Stimulated activated CD4-positive, alpha-beta T cell treated with anti-CD3 and anti-CD28 coated beads, Interleukin-15, amount 100 ng/mL, for 48 hours (primary cell): ENCODE results near the gene TCF25.

ENCODE experiments used
- DNase-seq, 2 donors: peaks; one replicate each; pipeline ENCODE4 v3.0.0-alpha.2; 2020; ENCODE audit warnings: low read depth in 2 of 2

The TCF25 gene

GRCh38 chr16:89843409-89844350 lies 29.7 kb upstream of the TCF25 start:
- DNase-seq = no peak

GRCh38 chr16:89844739-89845339 lies 28.6 kb upstream of the TCF25 start:
- DNase-seq = no peak

- no peak for DNase-seq
Measured at GRCh38 chr16:89845417-89845816, 28.0 kb upstream of the TCF25 start.

DNA sequence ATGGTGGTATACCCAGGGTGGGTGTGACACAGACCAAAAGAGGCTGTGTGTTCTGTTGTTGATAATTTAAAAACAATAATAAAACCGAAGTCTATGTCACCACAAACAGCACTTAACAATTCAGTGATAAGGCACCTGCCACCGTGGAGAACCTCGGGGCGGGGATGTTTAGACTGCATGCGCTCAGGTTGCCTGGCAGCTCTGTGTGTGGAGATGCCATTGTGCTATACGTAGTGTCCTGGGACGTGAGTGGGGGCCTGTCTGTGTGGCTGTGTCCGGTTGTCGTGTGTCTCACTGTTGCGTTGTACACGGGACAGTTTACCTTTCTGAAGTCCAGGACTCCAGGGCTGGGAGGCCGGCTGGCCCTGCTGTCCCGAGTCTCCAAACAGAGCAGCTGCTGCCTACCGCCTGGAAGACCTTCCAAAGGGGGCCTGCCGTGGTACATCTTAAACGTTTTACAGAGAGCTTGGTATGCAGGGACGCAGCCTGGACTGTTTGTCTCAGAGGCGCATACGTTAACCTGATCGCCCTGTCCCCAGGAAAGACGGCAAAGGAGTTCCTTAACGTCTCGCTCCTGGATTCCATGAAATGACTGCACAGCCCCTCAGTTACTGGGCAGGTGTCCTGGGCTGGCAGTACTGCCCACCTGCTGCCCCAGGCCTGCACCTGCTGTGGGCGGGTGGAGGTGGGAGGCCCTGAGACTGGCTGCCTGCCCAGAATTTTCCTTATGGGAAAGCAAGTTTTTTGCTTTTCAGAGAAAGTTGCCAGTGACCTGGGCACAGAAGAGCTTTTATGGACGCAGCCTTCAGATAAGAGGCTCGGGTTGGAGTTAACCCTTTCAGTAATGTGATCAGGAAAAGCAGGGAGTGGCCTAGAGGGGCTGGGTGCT lies 26.1 kb upstream of the TCF25 start:
- no peak for DNase-seq

DNA sequence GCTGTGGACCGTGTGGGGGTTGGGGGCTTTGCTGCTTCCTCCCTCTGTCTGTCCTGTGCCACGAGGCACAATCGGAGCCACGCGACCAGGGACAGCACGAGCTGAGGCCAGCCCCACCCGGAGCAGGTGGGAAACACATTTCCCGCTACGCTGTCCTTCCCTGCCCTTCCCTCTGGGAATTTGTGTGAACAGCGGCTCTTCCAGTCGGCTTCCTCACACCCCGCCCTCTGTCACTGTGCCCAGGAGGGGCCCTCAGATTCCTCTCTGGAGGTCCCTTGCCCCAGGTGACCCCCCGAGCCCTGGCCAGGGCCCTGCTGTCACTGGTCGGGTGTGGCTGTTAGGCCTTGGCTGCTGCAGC lies 25.5 kb upstream of the TCF25 start:
- DNase-seq = no peak

- no peak for DNase-seq
Measured at GRCh38 chr16:89848974-89849373, 24.4 kb upstream of the TCF25 start.

DNA sequence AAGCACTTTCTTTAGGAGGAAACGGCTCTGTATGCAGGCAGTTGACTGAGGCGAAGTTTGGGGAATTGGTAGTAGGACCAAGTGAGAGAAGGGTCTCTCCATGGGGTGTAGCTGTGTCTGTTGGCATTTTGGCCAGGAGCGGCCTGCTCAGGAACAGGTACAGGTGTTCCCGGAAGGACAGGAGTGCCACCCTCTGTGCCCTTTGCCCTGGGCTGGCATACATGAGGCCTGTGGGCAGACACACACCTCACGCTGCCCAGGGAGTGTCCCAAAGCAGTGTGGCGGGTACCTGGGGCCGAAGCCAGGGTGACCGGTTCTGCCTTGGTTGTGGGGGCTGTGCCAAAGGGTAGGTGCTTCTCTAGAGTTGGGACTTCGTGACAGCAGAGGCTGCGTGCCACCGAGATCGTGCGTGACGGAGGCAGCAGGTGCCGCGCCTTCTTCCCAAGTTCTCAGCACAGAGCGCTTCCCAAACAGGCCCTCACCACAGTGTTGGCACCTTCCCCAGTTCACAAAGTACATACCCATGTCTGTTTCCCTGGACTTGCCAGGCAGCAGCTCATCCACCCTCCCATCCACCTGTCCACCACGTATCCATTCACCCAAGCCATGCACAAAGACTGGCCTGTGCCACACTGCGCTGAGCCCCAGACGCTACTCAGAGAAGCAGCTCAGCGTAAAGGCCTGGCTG lies 19.9 kb upstream of the TCF25 start:
- no peak for DNase-seq

- DNase-seq = no peak
Measured at GRCh38 chr16:89855301-89855945, 18.0 kb upstream of the TCF25 start.

DNA sequence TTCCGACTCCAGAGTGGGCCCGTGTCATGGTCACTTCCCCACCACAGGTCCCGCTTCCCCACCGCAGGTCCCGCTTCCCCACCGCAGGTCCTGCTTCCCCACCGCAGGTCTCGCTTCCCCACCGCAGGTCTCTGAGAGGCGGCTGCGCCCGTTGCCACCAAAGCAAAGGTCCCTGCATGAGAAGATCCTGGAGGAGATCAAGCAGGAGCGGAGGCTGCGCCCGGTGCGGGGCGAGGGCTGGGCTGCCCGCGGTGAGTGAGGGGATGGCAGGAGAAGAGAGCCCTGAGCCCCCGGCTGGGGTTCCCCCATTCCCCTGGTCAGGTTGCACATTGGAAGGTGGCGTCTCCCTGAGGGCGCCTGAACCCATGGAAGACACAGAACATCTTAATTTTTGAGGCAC lies 17.4 kb upstream of the TCF25 start:
- DNase-seq = no peak

GRCh38 chr16:89858973-89859614 lies 14.3 kb upstream of the TCF25 start:
- DNase-seq = no peak

GRCh38 chr16:89859615-89860007 lies 13.8 kb upstream of the TCF25 start:
- no peak for DNase-seq

DNA sequence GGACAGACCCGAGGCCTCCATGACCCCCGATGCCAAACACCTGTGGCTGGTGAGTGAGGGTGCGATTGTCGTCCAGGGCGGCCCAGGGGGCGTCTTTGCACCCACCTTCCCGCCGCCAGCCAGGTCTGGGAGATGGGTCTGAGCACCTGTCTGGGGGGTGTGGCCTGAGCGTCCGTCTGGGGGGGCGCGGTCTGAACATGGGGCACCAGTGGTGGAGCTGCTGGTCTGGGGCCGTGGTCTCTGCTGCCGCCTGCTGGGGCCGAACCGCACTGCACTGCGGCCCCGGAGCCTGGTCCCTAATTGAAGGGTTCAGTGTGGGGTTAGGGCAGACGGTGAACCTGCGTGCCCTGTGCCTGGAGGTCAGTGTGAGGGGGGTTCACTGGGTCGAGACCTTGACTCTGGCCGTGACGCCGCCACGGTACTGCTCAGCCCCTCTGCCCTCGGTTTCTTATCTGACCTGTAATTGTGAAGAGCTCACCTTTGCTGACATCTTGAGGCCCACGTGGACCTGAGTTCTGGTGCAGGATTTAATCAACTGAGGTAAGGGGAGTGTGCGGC lies 12.6 kb upstream of the TCF25 start:
- DNase-seq = peak; percentile 40 to 69

DNA sequence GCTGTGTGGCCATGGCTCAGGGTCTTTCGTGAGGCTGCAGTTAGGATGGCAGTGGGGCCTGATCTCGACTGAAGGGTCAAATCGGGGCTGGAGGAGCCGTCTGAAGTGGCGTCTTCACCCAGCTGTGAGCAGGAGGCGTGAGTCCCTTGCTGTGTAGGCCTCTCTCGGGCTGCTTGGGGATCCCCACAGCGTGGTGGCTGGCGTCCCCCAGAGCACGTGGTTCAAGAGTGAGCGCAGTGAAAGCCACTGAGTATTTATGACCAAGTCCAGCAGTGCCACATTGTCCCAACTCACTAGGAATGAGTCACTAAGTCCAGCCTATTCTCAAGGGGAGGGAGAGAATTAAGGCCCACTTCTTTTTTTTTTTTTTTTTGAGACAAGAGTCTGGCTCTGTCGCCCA lies 11.7 kb upstream of the TCF25 start:
- DNase-seq = no peak

GRCh38 chr16:89862732-89863131 lies 10.7 kb upstream of the TCF25 start:
- no peak for DNase-seq

DNA sequence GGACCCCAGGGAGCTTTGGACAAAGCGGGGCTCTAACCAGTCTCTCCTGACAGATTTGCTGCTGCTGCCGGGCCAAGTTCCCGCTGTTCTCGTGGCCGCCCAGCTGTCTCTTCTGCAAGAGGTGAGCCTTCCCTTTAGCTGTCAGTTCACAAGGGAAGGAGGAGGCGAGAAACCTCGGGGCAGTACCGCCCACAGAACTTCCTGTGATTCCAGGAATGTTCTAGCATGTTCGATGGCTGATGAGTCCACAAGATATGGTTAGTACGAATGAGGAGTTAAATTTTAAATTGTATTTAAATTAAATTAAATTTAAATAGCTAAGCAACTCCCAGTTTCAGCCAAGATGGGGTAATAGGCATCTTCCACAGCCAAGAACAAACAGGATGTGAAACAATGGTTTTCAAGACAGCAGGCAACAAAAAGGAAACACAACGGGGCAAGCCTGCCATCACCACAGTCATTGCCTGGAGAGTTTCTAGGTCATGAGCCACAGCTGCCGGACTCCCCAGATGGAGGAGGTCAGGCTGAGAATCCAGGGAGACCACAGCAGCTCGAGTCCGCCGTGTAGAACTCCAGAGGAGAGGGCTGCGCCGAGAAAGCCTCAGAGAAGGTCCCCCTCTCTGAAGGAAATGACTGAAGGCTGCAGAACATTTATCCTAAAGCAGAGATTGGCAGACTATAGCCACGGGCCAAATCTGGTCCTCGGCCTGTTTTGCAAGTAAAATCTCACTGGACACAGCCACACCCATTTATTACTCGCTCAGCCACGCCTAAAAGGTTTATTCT lies 9.5 kb upstream of the TCF25 start:
- DNase-seq = no peak

GRCh38 chr16:89864527-89864820 lies 8.9 kb upstream of the TCF25 start:
- DNase-seq = no peak

- DNase-seq = no peak
Measured at GRCh38 chr16:89867918-89868317, 5.5 kb upstream of the TCF25 start.

DNA sequence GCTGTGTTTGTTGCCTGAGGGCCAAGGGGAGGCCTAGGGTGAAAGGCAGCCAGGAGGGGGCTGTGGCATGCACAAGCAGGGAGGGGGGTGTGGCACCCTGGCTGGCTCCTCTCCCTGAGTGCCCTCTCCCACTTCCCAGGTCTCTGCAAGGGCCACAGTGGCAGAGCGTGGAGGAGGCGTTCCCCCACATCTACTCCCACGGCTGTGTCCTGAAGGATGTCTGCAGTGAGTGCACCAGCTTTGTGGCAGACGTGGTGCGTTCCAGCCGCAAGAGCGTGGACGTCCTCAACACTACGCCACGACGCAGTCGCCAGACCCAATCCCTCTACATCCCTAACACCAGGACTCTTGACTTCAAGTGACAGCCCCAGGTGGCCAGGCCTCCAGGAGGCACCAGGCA lies 3.5 kb upstream of the TCF25 start:
- no peak for DNase-seq

DNA sequence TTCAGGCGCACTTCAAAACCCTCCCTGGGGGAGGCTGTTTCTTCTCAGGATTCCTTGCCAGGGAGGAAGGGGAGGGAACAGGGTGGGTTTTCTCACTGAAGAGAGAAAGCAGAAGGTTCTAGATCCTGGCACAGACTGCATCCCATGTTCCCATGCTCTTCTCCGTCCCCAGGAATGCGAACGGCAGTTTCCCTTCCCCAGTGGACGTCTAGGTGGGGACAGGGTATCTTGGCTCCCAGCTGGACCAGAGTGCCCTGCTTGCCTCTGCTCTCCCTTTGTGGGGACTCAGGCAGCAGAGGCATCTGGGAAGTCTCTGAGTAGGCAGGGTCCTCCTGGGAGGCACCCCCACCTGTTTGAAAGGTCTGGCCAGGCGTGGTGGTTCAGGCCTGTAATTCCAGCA lies 3.0 kb upstream of the TCF25 start:
- no peak for DNase-seq

DNA sequence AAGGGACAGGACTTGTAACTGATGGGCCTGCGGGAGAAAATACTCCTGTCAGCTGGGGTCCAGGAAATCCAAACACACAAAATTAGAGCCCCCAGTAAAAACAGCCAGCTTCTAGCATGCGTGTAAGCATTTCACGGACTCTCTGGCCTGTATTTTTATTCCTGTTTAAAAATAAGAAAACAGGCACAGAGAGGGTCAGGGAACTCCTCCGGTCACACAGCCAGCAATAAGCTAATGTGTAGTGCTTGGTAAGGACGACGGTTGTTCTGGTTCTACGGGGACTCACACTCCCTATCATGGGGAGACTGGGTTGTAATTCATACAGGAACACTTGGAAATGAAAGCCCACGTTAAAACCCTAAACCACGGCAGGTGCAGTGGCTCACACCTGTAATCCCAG lies 1.5 kb upstream of the TCF25 start:
- DNase-seq = no peak
